GM19193 (cell line): ENCODE results near the gene ZMAT5.

Experiments
- POLR2A ChIP-seq: IDR thresholded peaks from 4 replicates; pipeline ENCODE4 v1.6.1; 2011; ENCODE audit not compliant: insufficient read depth, insufficient read length; ENCODE audit errors: extremely low read depth

ZMAT5 gene

GRCh38 chr22:29712119-29712518 is 54.7 kb downstream of the ZMAT5 start:
- TF ChIP-seq POLR2A: no peak

GRCh38 chr22:29710922-29711593 is 55.7 kb downstream of the ZMAT5 start:
- no peak for TF ChIP-seq POLR2A

- TF ChIP-seq POLR2A: no peak
These were observed 56.6 kb downstream of the ZMAT5 start for GRCh38 chr22:29710193-29710592.

GRCh38 chr22:29707471-29707870 is 59.3 kb downstream of the ZMAT5 start:
- no peak for TF ChIP-seq POLR2A

- no peak for TF ChIP-seq POLR2A
These were observed 59.8 kb downstream of the ZMAT5 start for GRCh38 chr22:29707010-29707409.

- TF ChIP-seq POLR2A: no peak
These were observed 60.3 kb downstream of the ZMAT5 start for GRCh38 chr22:29706486-29706885.

- no peak for TF ChIP-seq POLR2A
These were observed 61.2 kb downstream of the ZMAT5 start for GRCh38 chr22:29705651-29706050.

GRCh38 chr22:29704528-29705285 is 62.1 kb downstream of the ZMAT5 start:
- no peak for TF ChIP-seq POLR2A

- TF ChIP-seq POLR2A: no peak
These were observed 63.1 kb downstream of the ZMAT5 start for GRCh38 chr22:29703569-29704195.

- TF ChIP-seq POLR2A: no peak
These were observed 63.8 kb downstream of the ZMAT5 start for GRCh38 chr22:29702931-29703501.

GRCh38 chr22:29702000-29702930 is 64.5 kb downstream of the ZMAT5 start:
- TF ChIP-seq POLR2A: no peak

- TF ChIP-seq POLR2A: no peak
These were observed 65.4 kb downstream of the ZMAT5 start for GRCh38 chr22:29701155-29701999.

- no peak for TF ChIP-seq POLR2A
These were observed 66.0 kb downstream of the ZMAT5 start for GRCh38 chr22:29700900-29701154.
